IPS-18c (cell line): Measurements from ENCODE around the gene SPATA12.

ENCODE experiments used
- H3K4me3 ChIP-seq: 2 replicates; pipeline ENCODE4 v1.7.0; 2013; ENCODE audit warnings: low read depth, mild to moderate bottlenecking, low read length, moderate library complexity; ENCODE audit not compliant: insufficient read depth
- H3K9me3 ChIP-seq: one replicate; pipeline ENCODE4 v1.6.1; 2013; ENCODE audit warnings: mild to moderate bottlenecking, low read length, moderate library complexity; ENCODE audit not compliant: control insufficient read depth, insufficient read depth

The SPATA12 gene

GRCh38 chr3:57043518-57043917 lies 16.9 kb upstream of the SPATA12 start:
- Histone ChIP-seq H3K4me3 (no peak overlapping the region), H3K9me3 (no peaks in the 10 kb centered on the region)

DNA sequence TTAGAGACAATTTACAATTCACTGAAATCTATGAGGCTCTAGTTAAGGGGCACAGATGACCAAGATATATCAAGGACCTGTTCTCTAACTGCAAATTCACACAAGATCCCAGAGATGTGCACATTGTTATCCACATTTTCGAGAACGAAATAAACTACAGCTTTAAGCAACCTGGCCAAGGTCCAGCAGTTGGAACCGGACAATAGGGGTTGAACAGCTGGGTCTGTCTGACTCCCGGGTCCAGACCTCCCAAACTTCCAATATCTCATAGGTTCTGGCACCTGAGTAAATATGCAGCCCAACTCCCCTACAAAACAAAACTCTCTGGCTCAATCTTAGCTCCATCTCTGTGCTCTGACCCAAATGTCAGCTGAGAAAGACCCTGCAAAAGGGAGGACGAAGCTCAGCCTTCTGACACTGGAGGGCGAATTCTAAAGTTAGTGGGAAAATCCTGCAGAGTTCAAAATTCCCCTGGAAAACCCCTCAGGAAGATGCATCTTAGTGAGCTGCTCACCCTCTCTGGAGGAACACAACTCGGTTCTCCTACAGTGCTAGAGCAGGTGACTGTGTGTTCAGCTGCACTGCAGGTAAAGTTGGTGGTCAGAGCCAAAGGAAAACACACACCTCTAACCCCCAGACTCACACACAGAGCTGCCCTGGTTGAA lies 14.2 kb upstream of the SPATA12 start:
- H3K9me3 ChIP-seq = no peaks in the 10 kb centered on the region
- H3K4me3 ChIP-seq = no peak overlapping the region

DNA sequence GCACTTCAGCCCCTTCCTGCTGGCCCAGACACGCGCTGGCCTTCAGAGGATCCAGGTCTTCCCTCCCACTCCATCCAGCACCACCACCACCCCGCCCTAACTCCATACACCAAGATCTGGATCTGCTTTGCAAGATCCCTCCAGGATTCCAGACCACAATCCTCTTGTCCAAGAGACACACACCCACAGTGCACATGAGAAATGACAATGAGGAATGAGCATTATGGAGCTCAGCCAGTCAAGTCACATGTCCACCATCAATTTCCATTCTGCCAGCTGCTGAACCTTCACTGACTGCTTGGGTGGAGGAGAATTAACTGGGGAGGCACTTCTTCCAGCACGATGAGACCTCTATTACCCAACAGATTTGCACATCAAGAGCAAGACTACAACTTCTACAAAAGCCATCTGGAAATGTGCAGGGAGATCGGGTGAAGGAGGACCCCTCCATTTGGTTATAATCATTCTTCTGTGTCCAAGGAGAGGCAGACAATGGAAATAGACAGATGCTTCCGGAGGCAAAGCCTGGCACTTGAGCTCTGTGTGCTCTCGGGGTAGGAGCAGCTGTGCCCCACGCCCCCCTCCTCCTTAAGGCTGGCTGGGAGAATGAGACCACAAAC lies 12.3 kb upstream of the SPATA12 start:
- Histone ChIP-seq H3K9me3 (no peaks in the 10 kb centered on the region), H3K4me3 (no peak overlapping the region)

DNA sequence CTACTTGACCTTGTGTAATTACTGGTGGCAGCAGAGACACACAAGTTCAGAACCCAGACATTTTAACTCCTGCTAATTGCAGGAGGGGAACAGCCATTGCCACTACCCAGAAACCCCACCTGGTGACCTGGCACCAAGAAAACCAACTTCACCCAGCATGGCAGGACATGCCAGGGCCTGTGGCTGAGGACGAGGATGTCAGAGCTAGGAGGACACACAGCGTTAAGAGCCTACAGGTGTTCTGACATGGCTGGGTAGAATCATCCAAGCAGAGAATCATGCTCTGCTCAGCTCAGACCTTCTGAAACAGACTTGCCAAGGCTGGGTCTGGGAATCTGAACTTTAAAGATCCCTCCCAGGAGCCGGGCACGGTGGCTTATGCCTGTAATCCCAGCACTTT lies 11.7 kb upstream of the SPATA12 start:
- Histone ChIP-seq H3K4me3 (no peak overlapping the region), H3K9me3 (no peaks in the 10 kb centered on the region)

DNA sequence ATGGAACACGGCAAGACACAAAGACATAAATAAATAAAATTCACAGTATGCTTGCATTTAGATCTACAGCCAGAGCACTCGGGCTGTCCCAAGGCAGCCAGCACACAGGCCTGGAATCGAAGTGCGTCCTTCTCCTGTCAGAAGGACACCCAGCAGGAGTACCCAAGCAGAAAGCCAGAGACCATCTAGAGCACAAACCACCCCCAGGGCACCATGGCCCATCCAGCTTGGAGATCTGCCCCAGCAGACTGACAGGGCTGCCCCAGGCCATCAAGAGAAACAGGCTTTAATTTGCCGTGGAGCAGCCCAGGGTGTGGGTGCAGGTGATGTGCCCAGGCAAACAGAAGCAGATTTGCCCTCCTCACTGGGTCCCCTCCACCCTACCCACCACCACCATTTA lies 7.8 kb upstream of the SPATA12 start:
- H3K4me3 ChIP-seq = no peak overlapping the region
- no peaks in the 10 kb centered on the region for H3K9me3 ChIP-seq

DNA sequence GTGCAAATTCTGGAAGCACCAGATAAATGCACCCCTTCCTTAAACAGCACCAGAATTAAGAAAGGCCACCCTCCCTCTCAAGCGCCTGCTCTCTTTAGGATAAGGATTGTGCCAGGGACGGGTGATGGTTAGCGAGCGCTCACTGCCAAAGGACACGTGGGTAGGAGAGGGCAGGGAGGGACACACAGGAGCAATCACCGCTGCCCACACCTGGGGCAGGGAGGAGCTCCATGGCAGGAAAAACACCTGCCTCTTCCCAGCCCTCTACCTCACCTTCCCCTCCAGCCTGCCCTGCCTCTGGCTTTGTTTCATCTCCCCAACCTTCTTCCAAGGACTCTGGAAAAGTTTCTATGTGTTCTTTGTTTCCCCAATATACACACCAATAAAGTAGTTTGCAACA lies 7.3 kb upstream of the SPATA12 start:
- no peak overlapping the region for H3K4me3 ChIP-seq
- H3K9me3 ChIP-seq = no peaks in the 10 kb centered on the region

- Histone ChIP-seq H3K9me3 (no peaks in the 10 kb centered on the region), H3K4me3 (no peak overlapping the region)
Measured at GRCh38 chr3:57057351-57057750, 3.1 kb upstream of the SPATA12 start.

DNA sequence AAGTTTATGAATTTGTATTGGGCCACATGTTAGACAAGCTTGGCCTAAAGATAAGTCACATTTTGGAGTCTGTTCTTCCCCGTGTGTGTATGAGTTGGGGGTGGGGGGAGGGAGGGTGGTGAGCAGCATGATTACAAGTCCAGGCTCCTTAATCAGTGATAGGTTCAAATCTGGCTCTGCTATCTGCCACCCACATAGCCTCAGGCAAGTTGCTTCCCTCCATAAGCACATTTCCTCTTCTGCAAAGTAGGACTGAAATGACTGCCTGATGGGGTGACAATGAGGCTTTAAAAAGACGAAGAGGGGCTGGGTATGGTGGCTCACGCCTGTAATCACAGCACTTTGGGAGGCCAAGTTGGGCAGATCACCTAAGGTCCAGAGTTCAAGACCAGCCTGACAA lies 1.1 kb upstream of the SPATA12 start:
- H3K9me3 ChIP-seq = no peaks in the 10 kb centered on the region
- H3K4me3 ChIP-seq = no peak overlapping the region

- H3K4me3 ChIP-seq = no peak overlapping the region
- no peaks in the 10 kb centered on the region for H3K9me3 ChIP-seq
Measured at GRCh38 chr3:57061556-57061955, 1.1 kb downstream of the SPATA12 start.

DNA sequence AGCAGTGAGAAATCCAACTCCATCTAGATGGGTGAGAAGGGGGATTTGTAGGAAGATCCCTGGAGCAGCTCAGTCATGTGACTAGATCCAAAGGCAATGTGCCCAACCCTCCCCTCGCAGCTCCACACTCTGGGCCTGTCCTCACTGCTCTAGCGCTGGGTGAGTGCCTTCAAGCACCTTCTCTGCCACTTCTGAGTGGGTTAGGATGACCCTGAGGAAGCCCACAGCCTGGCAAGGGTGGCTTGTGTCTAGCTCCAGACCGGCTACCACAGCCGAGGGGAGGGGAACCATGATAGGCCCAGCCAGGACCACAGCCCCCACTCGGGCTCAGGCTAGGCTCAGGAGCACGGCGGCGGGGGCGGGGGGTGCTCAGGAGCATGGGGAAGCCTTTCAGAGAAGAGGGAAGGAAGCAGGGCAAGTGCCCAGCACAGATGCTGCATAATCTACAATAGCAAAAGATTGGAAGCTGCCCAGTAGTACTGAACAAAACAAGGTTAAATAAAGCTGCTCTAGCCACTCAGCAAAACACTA lies 1.7 kb downstream of the SPATA12 start:
- no peak overlapping the region for H3K4me3 ChIP-seq

GRCh38 chr3:57063032-57063431 lies 2.6 kb downstream of the SPATA12 start:
- H3K9me3 ChIP-seq = no peaks in the 10 kb centered on the region

More for the DNA sequence above, 1.7 kb downstream of the SPATA12 start:
- H3K9me3 ChIP-seq = no peaks in the 10 kb centered on the region

DNA sequence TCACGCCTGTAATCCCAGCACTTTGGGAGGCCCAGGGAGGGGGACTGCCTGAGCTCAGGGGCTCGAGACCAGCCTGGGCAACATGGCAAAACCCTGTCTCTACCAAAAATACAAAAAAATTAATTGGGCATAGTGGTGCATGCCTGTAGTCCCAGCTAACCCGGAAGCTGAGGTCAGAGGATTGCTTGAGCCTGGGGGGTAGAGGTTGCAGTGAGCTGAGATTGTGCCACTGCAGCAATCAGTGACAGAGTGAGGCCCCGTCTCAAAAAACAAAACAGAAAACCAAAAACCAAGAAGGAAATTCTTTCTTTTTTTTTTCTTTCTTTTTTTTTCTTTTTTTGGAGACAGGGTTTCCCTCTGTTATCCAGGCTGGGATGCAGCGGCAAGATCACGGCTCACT lies 3.5 kb downstream of the SPATA12 start:
- H3K4me3 ChIP-seq = no peak overlapping the region
- H3K9me3 ChIP-seq = no peaks in the 10 kb centered on the region

More at GRCh38 chr3:57063032-57063431, 2.6 kb downstream of the SPATA12 start:
- no peak overlapping the region; the same call in 1 of the 2 replicates for H3K4me3 ChIP-seq

DNA sequence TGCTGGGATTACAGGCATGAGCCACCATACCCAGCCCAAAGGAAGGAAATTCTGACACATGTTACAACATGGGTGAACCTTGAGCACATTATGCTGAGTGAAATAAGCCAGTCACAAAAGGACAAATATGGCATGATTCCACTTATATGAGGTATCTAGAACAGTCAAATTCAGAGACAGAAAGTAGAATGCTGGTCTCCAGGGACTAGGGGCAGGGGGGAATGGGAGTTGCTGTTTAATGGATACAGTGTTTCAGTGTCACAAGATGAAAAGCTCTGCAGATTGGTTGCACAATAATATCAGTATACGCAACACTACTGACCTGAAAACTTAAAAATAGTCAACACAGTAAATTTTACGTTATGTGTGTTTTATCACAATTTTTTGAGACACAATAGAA lies 4.1 kb downstream of the SPATA12 start:
- Histone ChIP-seq H3K9me3 (no peaks in the 10 kb centered on the region), H3K4me3 (no peak overlapping the region)

DNA sequence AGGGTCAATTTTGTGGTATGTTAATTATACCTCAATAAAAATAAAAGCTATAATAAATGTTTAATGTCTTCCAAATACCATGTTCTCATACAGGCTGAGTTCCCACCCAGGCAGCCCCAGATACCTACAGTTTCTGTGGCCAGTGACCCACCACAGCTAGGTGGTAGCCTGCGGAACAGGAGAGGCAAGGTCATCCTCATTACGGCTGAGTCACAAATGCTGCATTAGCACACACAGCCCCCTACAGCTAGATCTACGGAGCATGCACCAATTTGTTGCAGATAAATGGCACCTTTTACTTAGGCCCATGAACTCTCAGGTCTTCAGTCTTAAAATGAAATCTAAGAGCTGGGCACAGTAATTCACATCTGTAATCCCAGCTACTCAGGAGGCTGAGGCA lies 5.1 kb downstream of the SPATA12 start:
- Histone ChIP-seq H3K9me3 (no peaks in the 10 kb centered on the region), H3K4me3 (no peak overlapping the region)

GRCh38 chr3:57066471-57066870 lies 6.0 kb downstream of the SPATA12 start:
- Histone ChIP-seq H3K4me3 (no peak overlapping the region), H3K9me3 (no peaks in the 10 kb centered on the region)

DNA sequence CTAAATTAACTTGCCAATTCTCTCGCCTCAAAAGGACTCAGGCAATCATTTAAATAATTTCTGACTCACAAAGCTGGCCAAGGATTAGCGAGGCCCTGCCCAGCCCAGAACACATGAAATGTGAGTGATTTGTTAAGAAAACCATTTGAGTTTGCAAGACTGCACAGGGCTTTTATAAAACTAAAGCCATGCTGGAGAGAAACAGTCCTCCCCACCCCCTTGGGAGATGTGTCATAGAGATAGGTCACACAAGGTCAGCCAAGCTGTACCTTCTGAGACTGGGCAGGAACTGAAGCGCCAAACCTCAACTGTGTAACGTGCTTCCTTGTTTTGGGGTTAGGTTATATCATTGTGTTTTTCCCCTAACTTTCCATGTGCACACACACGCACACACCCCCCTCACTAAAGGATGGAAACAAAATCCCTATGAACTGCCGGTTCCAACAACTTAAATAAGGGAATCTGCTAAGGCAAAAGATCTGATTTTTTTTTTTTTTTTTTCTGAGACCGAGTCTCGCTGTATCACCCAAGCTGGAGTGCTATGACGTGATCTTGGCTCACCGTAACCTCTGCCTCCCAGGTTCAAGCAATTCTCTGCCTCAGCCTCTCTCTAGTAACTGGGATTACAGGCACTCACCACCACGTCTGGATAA lies 8.1 kb downstream of the SPATA12 start:
- H3K9me3 ChIP-seq = no peaks in the 10 kb centered on the region
- H3K4me3 ChIP-seq = no peak overlapping the region

DNA sequence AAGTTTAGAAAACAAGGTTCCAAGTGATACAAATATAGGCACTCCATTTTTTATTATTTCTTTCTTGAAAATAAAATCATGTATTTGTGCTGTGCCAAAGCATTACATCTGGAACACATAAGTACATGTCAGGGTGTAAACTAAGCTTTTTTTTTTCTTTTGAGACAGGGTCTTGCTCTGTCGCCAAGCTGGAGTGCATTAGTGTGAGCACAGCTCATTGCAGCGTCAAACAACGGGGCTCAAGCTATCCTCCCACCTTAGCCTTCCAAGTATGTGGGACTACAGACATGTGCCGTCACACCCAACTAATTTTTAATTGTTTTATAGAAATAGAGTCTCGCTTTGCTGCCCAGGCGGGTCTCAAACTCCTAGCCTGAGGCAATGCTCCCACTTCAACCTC lies 9.0 kb downstream of the SPATA12 start:
- H3K4me3 ChIP-seq = no peak overlapping the region
- no peaks in the 10 kb centered on the region for H3K9me3 ChIP-seq

GRCh38 chr3:57073628-57074027 lies 13.2 kb downstream of the SPATA12 start:
- Histone ChIP-seq H3K4me3 (no peak overlapping the region), H3K9me3 (no peaks in the 10 kb centered on the region)
